HG03066 (cell line): ENCODE data around the gene KLHDC1.
A peak's percentile ranks its signal among the peaks of the same experiment; 100 is the strongest.
"Not testable (repeated sequence)": the region's sequence is repeated elsewhere in the genome, so short reads cannot be mapped to it uniquely, and the experiment has no call there.

Source experiments
- ATAC-seq: cut with Tn5 transposase; IDR thresholded peaks from one replicate; pipeline ENCODE4 v1.9.1; 2021; ENCODE audit warnings: low read depth; ENCODE audit not compliant: unreplicated experiment

Gene KLHDC1

DNA sequence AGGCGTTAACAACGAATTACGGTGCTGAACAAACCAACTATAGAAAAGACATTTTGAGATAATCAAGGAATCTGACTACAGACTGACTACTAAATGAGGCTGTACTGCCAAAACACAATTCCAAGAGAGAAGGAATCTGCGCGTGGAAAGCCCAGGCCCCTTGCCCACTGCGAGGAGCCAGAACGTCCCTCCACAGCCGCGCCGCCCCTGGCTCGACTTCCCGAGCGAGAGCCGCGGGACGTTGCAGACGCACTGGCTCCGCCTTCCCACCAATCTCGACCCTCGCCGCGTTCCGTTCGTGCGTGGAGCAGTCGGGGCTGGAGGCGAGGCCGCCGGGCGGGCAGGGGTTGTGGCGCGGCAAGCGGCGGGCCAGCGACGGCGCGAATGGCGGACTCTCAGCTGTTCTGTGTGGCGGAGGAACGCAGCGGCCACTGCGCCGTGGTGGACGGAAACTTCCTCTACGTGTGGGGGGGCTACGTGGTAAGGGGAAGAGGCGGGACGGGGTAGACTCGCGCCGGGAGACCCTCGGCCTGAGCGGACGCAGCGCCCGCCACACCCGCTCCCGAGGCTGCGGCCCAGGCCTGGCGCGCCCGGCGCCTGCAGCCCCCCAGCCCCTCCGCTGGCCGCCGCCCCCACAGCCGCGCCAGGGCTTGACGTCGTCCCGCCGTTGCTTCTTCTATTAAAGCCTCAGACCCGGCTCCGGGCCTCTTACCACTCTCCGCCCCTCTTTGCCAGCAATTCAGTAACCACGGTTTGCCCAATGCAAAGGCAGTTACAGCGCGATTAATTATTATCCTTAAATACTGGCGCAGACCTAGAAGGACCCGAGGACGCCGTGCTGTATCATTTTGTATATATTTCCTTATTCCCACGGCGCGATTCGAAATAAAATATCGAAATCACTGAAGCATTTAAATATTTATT, at the start of gene KLHDC1:
KLHDC1 (plus strand) TSS at position 310 of the 924 bp plus-strand sequence; CDS start at position 385, 75 bp downstream.
- ATAC-seq = peak; percentile 55

DNA sequence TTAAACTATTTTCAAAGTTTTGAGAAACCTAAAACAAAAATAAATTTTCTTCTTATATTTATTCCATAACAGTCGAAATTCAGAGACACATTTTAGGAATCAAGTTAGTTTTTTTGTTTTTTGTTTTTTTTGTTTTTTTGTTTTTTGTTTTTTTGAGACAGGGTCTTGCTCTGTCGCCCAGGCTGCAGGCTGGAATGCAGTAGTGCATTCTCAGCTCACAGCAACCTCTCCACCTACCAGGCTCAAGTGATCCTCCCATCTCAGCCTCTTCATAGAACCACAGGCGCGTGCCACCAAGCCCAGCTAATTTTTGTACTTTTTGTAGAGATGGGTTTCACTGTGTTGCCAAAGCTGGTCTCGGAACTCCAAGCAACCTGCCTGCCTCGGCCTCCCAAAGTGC, 39.4 kb upstream of the KLHDC1 start:
- ATAC-seq = no peak

GRCh38 chr14:49654511-49654910, 38.4 kb upstream of the KLHDC1 start:
- ATAC-seq = no peak

GRCh38 chr14:49657500-49657899, 35.4 kb upstream of the KLHDC1 start:
- ATAC-seq = not testable (repeated sequence)

DNA sequence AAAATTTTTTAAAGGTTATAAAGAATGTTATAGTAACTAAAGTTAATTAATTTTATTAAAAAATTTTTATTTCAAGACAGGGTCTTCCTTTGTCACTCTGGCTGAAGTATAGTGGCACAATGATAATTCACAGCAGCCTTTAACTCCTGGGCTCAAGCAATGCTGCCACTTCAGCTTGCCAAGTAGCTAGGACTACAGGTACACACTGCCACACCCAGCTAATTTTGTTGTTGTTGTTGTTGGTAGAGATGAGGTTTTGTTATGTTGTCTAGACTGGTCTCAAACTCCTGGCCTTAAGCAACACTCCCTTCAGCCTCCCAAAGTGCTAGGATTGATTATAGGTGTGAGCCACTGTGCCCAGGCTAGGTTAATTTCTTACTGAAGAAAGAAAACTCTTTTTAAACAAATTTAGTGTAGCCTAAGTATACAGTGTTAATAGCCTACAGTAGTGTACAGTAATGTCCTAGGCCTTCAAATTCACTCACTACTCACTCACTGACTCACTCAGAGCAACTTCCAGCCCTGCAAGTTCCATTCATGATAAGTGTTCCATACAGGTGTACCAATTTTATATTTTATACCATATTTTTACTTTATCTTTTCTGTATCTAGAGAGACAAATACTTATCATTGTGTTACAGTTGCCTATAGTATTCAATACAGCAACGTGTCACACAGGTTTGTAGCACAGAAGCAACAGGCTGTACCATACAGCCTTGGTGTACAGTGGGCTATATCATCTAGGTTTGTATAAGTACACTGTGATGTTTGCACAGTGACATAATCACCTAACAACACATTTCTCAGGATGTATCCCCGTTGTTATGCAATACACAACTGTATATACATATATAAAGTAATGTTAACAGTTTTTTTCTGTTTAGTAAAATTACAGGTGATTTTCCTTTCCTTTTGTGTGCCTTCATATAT, 33.1 kb upstream of the KLHDC1 start:
- no peak for ATAC-seq

- ATAC-seq = no peak
These were observed 22.4 kb upstream of the KLHDC1 start for GRCh38 chr14:49670475-49670874.

DNA sequence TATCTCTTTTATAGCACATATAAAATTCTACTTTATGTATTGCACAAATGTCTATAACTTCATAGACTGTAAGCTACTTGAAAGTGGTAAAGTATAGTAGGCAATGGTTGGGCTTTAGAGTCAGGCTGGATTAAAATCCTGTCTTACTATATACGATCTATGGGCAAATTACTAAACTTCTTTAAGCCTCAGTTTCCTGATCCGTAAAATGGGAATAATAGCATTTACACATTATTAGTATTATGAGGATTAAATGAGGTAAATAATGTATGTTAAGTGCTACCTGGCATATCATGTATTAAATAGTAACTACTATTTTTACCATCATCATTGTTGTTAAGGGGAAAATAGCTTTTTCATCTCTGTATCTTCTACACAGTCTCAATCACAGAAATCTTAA, 19.3 kb upstream of the KLHDC1 start:
- ATAC-seq = no peak

GRCh38 chr14:49677643-49678042, 15.3 kb upstream of the KLHDC1 start:
- no peak for ATAC-seq

DNA sequence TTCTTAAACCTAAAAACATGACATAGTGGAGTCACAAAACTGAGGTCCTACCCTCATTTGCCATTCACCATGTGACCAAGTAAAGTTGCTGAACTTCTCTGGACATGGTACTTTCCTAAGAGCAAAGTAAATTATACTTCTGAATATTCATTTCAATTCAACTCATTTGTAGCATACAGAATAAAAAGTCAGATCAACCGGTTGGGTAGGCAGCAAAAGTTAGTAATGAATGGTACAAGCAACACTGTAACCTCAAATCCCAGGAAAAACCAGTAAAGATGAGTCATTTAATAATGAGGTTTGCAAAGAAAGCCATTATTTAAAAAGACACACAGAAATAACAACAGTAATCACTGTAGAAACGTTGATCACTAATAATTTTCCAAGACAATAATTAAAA, 13.6 kb upstream of the KLHDC1 start:
- ATAC-seq = no peak

DNA sequence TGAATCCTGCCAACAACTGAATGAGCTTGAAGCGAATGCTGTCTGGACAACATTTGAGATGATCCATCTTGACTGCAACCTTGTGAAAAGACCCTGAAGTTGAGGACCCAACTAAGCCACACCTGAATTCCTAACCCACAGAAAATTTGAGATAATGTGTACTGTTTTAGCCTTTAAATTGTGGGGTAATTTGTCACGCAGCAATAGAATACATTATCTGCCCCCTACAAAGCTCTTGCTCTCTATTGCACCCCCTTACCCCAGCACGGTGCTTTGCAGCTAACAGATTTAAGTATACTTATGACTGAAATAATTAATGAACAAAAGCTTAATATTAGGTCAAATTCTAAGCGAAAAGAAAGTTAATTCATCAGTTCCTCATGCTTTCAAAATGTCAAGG, 6.5 kb upstream of the KLHDC1 start:
- no peak for ATAC-seq

DNA sequence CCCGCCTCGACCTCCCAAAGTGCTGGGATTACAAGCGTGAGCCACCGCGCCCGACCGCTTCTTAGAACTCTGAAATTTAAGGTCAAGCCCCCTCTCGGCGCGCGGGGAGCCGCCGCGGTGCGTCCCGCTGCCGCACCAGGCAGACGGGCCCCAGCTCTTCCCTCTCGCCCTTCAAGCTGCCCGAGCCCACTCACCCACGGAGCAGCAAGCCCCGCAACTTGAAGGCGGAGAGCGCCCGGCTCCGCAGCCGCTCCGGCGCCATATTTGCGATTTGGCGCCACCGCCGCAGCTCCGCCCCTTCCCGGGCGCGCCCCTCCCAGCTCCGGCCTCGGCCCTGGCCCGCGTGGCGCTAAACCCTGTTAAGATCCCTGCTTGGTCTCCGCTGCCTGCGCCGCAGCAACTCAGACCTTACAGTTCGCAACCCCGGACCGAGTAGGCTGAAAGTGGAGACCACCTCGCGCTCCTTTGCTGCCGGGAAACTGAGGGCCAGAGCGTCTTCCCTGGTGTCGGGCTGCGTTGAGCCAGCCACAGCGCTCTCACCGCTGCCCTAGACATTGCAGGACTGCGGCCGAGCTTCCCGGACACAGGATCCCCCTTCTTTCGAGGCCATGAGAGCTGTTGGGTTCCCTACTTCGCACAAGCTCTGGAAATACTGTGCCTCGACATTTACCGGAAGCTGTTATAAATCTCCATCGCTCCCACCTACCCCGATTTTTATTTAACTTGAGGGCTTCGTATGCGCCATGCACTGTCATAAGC, 4.8 kb upstream of the KLHDC1 start, which contains the start of gene POLE2:
POLE2 (minus strand) TSS at position 273 of the 759 bp plus-strand sequence; CDS start at position 262, 11 bp downstream.
- peak; percentile 84 for ATAC-seq

DNA sequence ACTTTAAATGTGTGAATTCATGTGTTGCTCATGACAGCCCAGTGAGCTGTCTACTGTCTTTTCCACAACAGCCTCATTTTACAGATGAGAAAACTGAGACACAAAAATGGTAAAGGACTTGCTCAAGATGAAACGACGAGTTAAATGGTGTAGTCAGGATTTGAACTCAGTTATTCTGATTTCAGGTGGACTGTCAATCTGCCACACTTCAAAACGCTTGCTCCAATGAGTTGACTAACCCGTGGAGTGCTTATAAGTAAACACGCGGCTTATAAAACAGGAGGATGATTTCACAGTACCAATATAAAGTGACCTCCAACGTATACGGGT, 4.3 kb upstream of the KLHDC1 start:
- no peak for ATAC-seq

DNA sequence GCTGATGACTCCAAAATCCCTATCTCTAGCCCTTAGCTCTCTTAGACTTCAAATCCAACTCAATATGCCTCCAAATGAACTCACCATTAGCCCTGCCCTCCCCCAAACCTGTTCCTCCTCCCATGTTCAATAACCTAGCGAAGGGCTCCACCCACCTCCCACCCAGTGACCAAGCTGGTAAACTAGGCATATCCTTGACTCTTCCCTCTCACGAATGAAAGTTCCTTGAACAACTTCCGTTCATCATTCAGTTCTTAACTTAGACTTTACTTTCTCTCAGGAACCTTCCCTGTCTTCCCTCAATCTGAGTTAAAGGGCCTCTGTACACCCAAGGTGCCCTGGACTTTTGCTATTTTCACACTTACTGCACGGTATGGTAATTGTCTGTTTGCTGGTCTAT, 1.9 kb upstream of the KLHDC1 start:
- ATAC-seq = no peak

DNA sequence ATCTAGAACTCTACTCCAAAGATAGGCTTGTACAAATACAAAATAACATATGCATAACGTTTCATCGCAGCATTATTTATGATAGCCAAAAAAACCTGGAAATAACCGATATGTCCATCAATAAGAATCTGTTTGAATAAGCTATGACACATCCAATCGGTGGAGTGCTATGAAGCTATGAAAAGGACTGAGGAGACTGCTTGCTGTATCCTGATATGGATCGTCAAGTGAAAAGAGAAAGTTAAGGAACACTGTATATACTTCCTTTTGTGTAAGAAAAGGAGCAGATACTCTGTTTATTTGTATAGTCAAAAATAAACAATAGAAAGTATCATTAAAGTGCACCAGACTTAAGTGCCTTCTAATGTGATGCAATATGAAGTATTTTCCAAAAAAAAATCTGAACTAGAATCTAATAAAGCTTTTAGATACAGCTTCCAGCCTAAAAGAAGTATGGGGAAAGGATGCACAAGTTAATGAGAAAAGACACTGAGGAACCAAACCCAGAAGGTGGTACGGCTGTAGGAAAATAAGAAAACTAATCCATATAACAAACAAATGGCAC, 645 bp upstream of the KLHDC1 start:
- ATAC-seq = no peak

GRCh38 chr14:49693735-49694124, 810 bp downstream of the KLHDC1 start:
- not testable (repeated sequence) for ATAC-seq

GRCh38 chr14:49702725-49703124, 9.8 kb downstream of the KLHDC1 start:
- no peak for ATAC-seq

- ATAC-seq = no peak
These were observed 11.0 kb downstream of the KLHDC1 start for GRCh38 chr14:49703965-49704364.

GRCh38 chr14:49704471-49704870, 11.6 kb downstream of the KLHDC1 start:
- not testable (repeated sequence) for ATAC-seq

DNA sequence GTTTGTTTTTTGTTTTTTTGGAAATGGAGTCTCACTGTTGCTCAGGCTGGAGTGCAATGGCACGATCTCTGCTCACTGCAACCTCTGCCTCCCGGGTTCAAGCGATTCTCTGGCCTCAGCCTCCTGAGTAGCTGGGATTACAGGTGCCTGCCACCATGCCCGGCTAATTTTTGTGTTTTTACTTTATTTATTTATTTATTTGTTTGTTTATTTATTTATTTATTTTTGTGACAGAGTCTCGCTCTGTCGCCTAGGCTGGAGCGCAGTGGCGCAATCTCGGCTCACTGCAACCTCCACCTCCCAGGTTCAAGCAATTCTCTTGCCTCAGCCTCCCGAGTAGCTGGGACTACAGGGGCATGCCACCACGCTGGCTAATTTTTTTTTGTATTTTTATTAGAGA, 18.1 kb downstream of the KLHDC1 start:
- not testable (repeated sequence) for ATAC-seq

DNA sequence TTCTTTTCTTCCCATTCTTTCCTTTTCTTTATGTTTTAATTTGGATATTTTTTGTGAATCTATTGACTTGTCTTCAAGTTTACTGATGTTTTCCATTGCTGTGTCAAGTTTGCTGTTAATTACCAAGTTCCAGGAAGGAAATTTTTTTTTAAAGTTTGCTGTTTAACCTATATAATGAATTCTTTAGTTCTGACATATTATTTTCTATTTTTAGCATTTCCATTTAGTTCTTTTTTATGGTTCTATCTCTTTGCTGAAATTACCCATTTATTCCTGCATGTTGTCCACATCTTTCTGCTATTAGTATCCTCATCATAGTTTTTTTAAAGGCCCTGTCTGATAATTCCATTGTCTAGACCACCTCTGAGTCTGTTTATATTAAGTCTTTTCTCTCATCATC, 27.8 kb downstream of the KLHDC1 start:
- ATAC-seq = no peak
